ENCODE measurements around the gene CTNNA2. TPM values are rescaled to one million over a fixed set of nuclear protein-coding genes. Genes with fewer than 3 reads are reported as not detected.

The CTNNA2 gene
- polyA plus RNA-seq, 1 experiment = not detected

DNA sequence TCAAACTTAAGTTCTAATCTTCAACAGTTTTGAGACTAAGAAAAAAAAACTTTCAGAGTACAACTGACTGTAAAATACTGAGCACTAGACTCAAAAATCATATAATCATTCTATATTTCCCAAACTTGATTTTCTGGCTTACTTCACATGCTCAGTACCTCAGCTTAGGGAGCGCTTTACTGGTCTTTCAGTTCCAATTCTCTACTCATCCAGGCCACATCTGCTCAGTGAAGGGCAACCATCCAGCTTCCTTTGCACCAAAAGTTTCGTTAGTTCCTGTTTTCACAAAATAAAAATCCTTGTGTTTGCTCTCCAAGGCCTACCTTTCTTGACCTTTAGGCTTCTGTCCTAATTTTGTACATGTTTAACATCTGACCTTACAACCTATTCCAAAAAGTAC lies 1079.3 kb downstream of the CTNNA2 start:
- Histone ChIP-seq H3K4me3 (ENCODE audit: low read depth, low read length) (no peak overlapping the region), H3K9me3 (ENCODE audit: control insufficient read depth, insufficient read depth, low read length) (no peaks in the 10 kb centered on the region), H3K27me3 (ENCODE audit: control insufficient read depth, insufficient read depth, low read length) (no peaks in the 10 kb centered on the region), H3K27ac (ENCODE audit: low read depth, low read length) (no peak overlapping the region)
- POLR2A ChIA-PET = no interaction called here
- no peak for DNase-seq (ENCODE audit: low read depth, low spot score)
- CTCF ChIA-PET = no interaction called here
- TF ChIP-seq CTCF (IDR thresholded peaks at IDR 0.05; ENCODE audit: low read depth, low read length) = no peak

- no peak overlapping the region for H3K27ac ChIP-seq (ENCODE audit: low read depth, low read length)
- no peaks in the 10 kb centered on the region for H3K9me3 ChIP-seq (ENCODE audit: control insufficient read depth, insufficient read depth, low read length)
- POLR2A ChIA-PET = no interaction called here
- CTCF ChIA-PET = no interaction called here
- no peaks in the 10 kb centered on the region for H3K27me3 ChIP-seq (ENCODE audit: control insufficient read depth, insufficient read depth, low read length)
- H3K4me3 ChIP-seq (ENCODE audit: low read depth, low read length) = no peak overlapping the region
- DNase-seq (ENCODE audit: low read depth, low spot score) = no peak
- TF ChIP-seq CTCF (IDR thresholded peaks at IDR 0.05; ENCODE audit: low read depth, low read length) = no peak
These were observed 1097.3 kb downstream of the CTNNA2 start for GRCh38 chr2:80610108-80610507.

DNA sequence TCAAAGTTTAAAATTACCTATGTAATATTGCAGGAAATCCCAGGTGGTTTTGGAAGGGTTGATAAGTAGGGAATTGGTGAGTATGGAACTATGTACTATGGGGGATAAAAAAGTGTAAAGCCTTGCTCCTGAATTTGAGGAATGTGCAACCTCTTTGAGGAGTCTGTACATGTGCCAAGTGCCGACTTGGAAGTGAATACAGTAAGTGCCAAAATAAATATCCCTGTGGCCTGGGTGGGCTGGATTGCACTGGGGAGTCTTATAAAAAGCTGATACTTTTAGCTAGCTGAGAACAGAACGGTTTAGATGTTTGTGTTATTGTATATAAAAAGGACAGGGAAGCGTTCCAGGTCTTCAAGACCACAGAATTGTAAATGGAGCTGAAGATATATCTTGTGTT lies 1108.8 kb downstream of the CTNNA2 start:
- Histone ChIP-seq H3K4me3 (ENCODE audit: low read depth, low read length) (no peak overlapping the region), H3K9me3 (ENCODE audit: control insufficient read depth, insufficient read depth, low read length) (no peaks in the 10 kb centered on the region), H3K27me3 (ENCODE audit: control insufficient read depth, insufficient read depth, low read length) (no peaks in the 10 kb centered on the region), H3K27ac (ENCODE audit: low read depth, low read length) (no peak overlapping the region)
- no peak for DNase-seq (ENCODE audit: low read depth, low spot score)
- CTCF ChIA-PET = no interaction called here
- POLR2A ChIA-PET = no interaction called here
- no peak for TF ChIP-seq CTCF (IDR thresholded peaks at IDR 0.05; ENCODE audit: low read depth, low read length)

DNA sequence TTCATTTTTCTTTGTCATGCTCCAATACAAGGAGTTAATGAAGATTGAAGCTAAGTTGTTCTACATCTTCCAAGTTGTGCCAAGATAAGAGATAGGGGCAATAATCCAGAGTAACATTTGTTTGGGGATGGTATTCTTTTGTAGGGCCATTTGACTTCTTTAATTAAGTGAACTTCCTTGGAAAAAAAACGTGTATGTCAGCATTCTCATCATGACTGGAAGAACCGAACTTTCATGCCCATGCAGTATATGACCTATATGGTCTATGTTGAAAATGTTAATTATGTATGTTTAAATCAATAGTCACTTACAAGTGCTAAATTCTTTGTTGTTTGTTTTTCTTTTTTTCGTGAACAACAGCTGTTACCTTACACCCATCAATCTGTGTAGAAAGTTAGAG lies 1111.2 kb downstream of the CTNNA2 start:
- Histone ChIP-seq H3K9me3 (ENCODE audit: control insufficient read depth, insufficient read depth, low read length) (peaks cover 5% of the 10 kb centered on the region; the same call in 1 of the 2 replicates), H3K4me3 (ENCODE audit: low read depth, low read length) (no peak overlapping the region), H3K27ac (ENCODE audit: low read depth, low read length) (no peak overlapping the region), H3K27me3 (ENCODE audit: control insufficient read depth, insufficient read depth, low read length) (no peaks in the 10 kb centered on the region)
- no peak for DNase-seq (ENCODE audit: low read depth, low spot score)
- CTCF ChIA-PET = no interaction called here
- POLR2A ChIA-PET = no interaction called here
- no peak for TF ChIP-seq CTCF (IDR thresholded peaks at IDR 0.05; ENCODE audit: low read depth, low read length)

DNA sequence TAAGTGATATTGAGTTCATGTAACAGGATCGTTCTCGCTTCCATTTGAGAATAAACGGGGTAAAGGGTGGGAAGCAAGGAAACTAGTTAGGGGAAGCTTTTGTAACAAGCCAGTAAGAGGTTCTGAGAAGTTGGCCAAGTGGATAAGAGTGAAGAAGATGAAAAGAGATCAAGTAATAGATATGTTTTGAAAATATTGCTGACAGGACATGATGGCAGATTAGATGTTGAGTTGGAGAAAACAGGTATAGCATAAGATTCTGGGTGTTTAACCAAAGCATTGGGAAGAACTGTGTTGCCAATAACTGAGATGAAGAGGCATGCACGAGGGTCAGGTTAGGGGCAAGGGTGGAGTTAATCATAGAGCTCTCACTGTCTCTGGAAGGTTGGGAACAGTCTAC lies 1121.7 kb downstream of the CTNNA2 start:
- Histone ChIP-seq H3K27ac (ENCODE audit: low read depth, low read length) (no peak overlapping the region), H3K4me3 (ENCODE audit: low read depth, low read length) (no peak overlapping the region), H3K9me3 (ENCODE audit: control insufficient read depth, insufficient read depth, low read length) (peaks cover 2% of the 10 kb centered on the region; the same call in 1 of the 2 replicates), H3K27me3 (ENCODE audit: control insufficient read depth, insufficient read depth, low read length) (no peaks in the 10 kb centered on the region)
- no peak for DNase-seq (ENCODE audit: low read depth, low spot score)
- ChIA-PET POLR2A (no interaction called here), CTCF (no interaction called here)
- TF ChIP-seq CTCF (IDR thresholded peaks at IDR 0.05; ENCODE audit: low read depth, low read length) = no peak
